Hepatocyte (in vitro differentiated cells): ENCODE data around the gene MSI2. TPM values are rescaled to one million over a fixed set of nuclear protein-coding genes. Genes with fewer than 3 reads are reported as not detected.

Experiments
- DNase-seq: peaks from one replicate; pipeline ENCODE4 v3.0.0-alpha.2; 2016; ENCODE audit warnings: low spot score
- H2AFZ ChIP-seq: fragments of 200-600 bp; sonication (generic); 2 replicates; pipeline ENCODE4 v1.6.0; 2016; ENCODE audit warnings: antibody characterized with exemption, mild to moderate bottlenecking
- H3K27ac ChIP-seq: fragments of 200-600 bp; sonication (generic); 2 replicates; pipeline ENCODE4 v1.5.1; 2016; ENCODE audit warnings: mild to moderate bottlenecking
- H3K27me3 ChIP-seq: fragments of 200-600 bp; sonication (generic); 2 replicates; pipeline ENCODE4 v1.6.1; 2016
- H3K36me3 ChIP-seq: fragments of 200-600 bp; sonication (generic); replicated peaks from 2 replicates; pipeline ENCODE4 v1.5.1; 2016; ENCODE audit warnings: low read depth; ENCODE audit not compliant: insufficient read depth
- H3K4me1 ChIP-seq: fragments of 200-600 bp; sonication (generic); 2 replicates; pipeline ENCODE4 v1.5.1; 2016; ENCODE audit warnings: mild to moderate bottlenecking, moderate library complexity; ENCODE audit not compliant: insufficient read depth
- H3K4me2 ChIP-seq: fragments of 200-600 bp; sonication (generic); 2 replicates; pipeline ENCODE4 v1.6.0; 2016
- H3K4me3 ChIP-seq: fragments of 200-600 bp; sonication (generic); 2 replicates; pipeline ENCODE4 v1.5.1; 2016; ENCODE audit warnings: mild to moderate bottlenecking
- H3K79me2 ChIP-seq: fragments of 200-600 bp; sonication (generic); 2 replicates; pipeline ENCODE4 v1.6.0; 2017; ENCODE audit warnings: mild to moderate bottlenecking
- H3K9me2 ChIP-seq: fragments of 200-600 bp; sonication (generic); replicated peaks from 2 replicates; pipeline ENCODE4 v1.6.0; 2017; ENCODE audit warnings: mild to moderate bottlenecking; ENCODE audit not compliant: insufficient read depth
- H3K9me3 ChIP-seq: fragments of 200-600 bp; sonication (generic); 2 replicates; pipeline ENCODE4 v1.5.1; 2016; ENCODE audit warnings: low read depth, mild to moderate bottlenecking
- H4K20me1 ChIP-seq: fragments of 200-600 bp; sonication (generic); 2 replicates; pipeline ENCODE4 v1.6.0; 2016; ENCODE audit warnings: mild to moderate bottlenecking; ENCODE audit not compliant: insufficient read depth, poor library complexity, severe bottlenecking
- EZH2 ChIP-seq: fragments of 200-600 bp; sonication (generic); IDR thresholded peaks from 2 replicates; pipeline ENCODE4 v1.6.1; 2016; ENCODE audit warnings: antibody characterized with exemption, mild to moderate bottlenecking, borderline replicate concordance
- EZH2phosphoT487 ChIP-seq: fragments of 200-600 bp; sonication (generic); IDR thresholded peaks from one replicate; pipeline ENCODE4 v1.6.1; 2018; ENCODE audit warnings: antibody characterized with exemption, mild to moderate bottlenecking, low read depth, moderate library complexity; ENCODE audit not compliant: unreplicated experiment, severe bottlenecking
- WGBS: methylation state at CpG from one replicate; pipeline ENCODE4 v1.1.6; 2016; ENCODE audit warnings: low lambda C conversion rate; ENCODE audit errors: missing lambda C conversion rate; 5-methylcytosine and 5-hydroxymethylcytosine counted together
- polyA plus RNA-seq: library from polyadenylated mRNA; unstranded; fragments of >200 nt; fragmentation: Nextera tagmentation; extraction: Ambion mirVana; gene quantifications from 2 replicates; pipeline ENCODE4 v1.2.1, GENCODE V29; 2016
- total RNA-seq: library from RNA; depleted of rRNA; stranded (reverse); fragments of >200 nt; gene quantifications from 2 replicates; pipeline ENCODE4 v1.2.3, GENCODE V29; 2014
- TF ChIP-seq, protein P1 (sequence below): fragments of 200-600 bp; sonication (generic); IDR thresholded peaks from 2 replicates; pipeline ENCODE4 v1.5.1; 2016; ENCODE audit warnings: antibody characterized with exemption, mild to moderate bottlenecking; ENCODE audit not compliant: poor library complexity

Gene MSI2
- total and polyA plus RNA-seq, 2 experiments from 2014 or later: 16.1 to 60.6 TPM

DNA sequence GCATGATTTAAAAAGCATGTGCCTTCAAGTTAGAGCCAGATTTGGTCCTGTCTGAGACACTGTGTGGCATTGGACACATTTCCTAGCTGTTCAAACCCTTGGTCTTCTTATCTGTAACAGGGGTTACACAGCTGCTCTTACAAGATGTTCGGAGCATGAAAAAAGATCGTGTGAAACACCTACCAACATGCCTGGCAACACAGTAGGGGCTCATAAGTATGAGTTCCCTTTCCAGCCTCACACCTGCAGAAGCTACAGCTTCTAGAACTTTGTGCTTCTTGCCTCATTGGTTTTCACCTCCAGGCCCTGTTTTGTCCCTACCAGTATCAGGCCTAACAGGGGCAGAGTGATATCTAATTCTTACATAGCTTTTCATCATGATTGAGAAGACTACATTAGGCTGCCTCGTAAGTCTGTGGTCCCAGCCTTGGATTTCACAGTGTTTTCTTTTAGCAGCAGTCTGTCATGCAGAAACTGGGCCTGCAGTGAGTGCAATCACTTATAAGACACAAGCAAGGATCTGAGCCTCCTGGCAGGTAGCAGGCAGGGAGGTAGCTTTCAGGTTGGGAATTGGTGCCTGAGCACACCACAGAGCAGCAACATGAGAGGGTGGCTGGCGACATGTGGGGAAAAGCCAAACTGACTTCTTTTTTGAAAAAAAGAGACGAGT lies 410.0 kb downstream of the MSI2 start:
- no peak overlapping the region for H2AFZ ChIP-seq
- H3K9me2 ChIP-seq: no peaks in the 10 kb centered on the region
- TF ChIP-seq, protein P1, sequence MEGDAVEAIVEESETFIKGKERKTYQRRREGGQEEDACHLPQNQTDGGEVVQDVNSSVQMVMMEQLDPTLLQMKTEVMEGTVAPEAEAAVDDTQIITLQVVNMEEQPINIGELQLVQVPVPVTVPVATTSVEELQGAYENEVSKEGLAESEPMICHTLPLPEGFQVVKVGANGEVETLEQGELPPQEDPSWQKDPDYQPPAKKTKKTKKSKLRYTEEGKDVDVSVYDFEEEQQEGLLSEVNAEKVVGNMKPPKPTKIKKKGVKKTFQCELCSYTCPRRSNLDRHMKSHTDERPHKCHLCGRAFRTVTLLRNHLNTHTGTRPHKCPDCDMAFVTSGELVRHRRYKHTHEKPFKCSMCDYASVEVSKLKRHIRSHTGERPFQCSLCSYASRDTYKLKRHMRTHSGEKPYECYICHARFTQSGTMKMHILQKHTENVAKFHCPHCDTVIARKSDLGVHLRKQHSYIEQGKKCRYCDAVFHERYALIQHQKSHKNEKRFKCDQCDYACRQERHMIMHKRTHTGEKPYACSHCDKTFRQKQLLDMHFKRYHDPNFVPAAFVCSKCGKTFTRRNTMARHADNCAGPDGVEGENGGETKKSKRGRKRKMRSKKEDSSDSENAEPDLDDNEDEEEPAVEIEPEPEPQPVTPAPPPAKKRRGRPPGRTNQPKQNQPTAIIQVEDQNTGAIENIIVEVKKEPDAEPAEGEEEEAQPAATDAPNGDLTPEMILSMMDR: no peak
- TF ChIP-seq EZH2: no peak
- no peaks in the 10 kb centered on the region for H4K20me1 ChIP-seq
- no peaks in the 10 kb centered on the region for H3K36me3 ChIP-seq
- no peak overlapping the region for H3K4me2 ChIP-seq
- H3K4me1 ChIP-seq: peaks cover 30% of the 10 kb centered on the region
- H3K4me3 ChIP-seq: no peak overlapping the region
- 83% methylated on average over 5 of the region's 5 CpGs for WGBS
- no peaks in the 10 kb centered on the region for H3K79me2 ChIP-seq
- no peaks in the 10 kb centered on the region for H3K27me3 ChIP-seq
- H3K9me3 ChIP-seq: no peaks in the 10 kb centered on the region
- DNase-seq: no peak
- no peak overlapping the region for H3K27ac ChIP-seq

DNA sequence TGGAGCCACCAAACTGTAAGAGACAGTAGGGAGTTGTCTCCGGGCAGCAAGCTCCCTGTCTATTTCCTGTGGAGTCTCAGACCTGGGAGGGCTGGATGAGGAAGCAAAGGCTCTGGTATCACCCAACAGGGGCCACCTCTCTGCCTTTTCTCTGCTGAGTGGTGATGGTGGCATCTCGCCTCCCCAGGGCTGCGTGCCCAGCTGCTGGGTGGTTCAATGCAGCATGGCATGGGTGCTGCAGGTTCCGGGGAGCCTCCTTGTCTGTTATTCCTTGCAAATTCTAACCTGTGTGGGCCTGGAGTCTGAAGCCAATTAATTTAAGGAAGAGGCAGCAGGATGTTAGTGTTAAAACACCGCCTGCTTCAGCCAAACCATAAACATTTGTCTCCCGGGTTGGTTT lies 410.6 kb downstream of the MSI2 start:
- Histone ChIP-seq H3K9me2 (no peaks in the 10 kb centered on the region), H3K36me3 (no peaks in the 10 kb centered on the region), H3K79me2 (no peaks in the 10 kb centered on the region), H3K27ac (no peak overlapping the region), H4K20me1 (no peaks in the 10 kb centered on the region), H3K27me3 (no peaks in the 10 kb centered on the region), H3K9me3 (no peaks in the 10 kb centered on the region), H3K4me1 (peaks cover 32% of the 10 kb centered on the region), H2AFZ (no peak overlapping the region), H3K4me3 (no peak overlapping the region), H3K4me2 (no peak overlapping the region)
- DNase-seq: no peak
- TF ChIP-seq EZH2 (no peak), EZH2phosphoT487 (no peak)
- TF ChIP-seq, protein P1: no peak
- 83% methylated on average over 6 of the region's 6 CpGs for WGBS

DNA sequence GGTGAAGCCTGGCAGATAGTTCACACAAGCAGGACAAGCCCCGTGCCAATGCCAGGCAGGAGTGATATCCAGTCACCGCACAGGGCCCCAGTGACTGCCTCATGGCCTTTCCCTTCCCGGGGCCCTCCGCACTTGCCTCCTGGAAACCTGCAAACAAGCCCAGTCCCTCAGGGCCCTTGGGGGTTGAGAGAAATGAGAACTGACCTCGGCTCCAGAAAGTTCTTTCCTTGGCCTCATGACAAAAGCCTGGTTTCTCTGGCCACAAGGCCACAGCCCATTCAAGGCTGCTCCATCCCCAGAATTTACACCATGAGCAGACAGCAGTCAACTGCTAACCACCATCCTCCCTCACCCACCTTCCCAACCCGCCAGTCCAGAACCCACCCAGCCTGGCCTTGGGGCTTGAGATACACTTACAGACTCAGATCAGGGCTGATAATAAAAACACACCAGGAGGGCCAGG lies 411.2 kb downstream of the MSI2 start:
- Histone ChIP-seq H4K20me1 (no peaks in the 10 kb centered on the region), H3K36me3 (no peaks in the 10 kb centered on the region), H3K27ac (no peak overlapping the region), H3K4me1 (peaks cover 27% of the 10 kb centered on the region), H3K9me3 (no peaks in the 10 kb centered on the region), H2AFZ (no peak overlapping the region), H3K79me2 (no peaks in the 10 kb centered on the region), H3K9me2 (no peaks in the 10 kb centered on the region), H3K4me3 (no peak overlapping the region), H3K27me3 (no peaks in the 10 kb centered on the region), H3K4me2 (no peak overlapping the region)
- TF ChIP-seq EZH2phosphoT487: no peak
- TF ChIP-seq EZH2: no peak
- TF ChIP-seq, protein P1: no peak
- no peak for DNase-seq
- WGBS: 96% methylated on average over 6 of the region's 6 CpGs
